K562 (cell line): Measurements from ENCODE around the gene EFCAB13. TPM values are rescaled to one million over a fixed set of nuclear protein-coding genes. Genes with fewer than 3 reads are reported as not detected.

Experiments
- ARNT ChIP-seq, 2 experiments: fragments of 450-650 bp; IDR thresholded peaks; 2 replicates each; pipeline ENCODE4 v1.6.1; 2016; ENCODE audit warnings: mild to moderate bottlenecking in 1 of 2
- CBX1 ChIP-seq: sonication (generic); IDR thresholded peaks from 2 replicates; pipeline ENCODE4 v1.6.1; 2016; ENCODE audit warnings: antibody characterized with exemption, low read depth, mild to moderate bottlenecking
- CHD4 ChIP-seq: fragments of 200-600 bp; sonication (generic); IDR thresholded peaks from 3 replicates; pipeline ENCODE4 v1.6.1; 2012; ENCODE audit warnings: low read depth, mild to moderate bottlenecking, mixed read lengths, low read length, inconsistent platforms; ENCODE audit not compliant: insufficient read depth, insufficient replicate concordance, poor library complexity, severe bottlenecking
- E2F3 ChIP-seq: fragments of 250-450 bp; sonication (Bioruptor Pico); IDR thresholded peaks from 2 replicates; pipeline ENCODE4 v1.4.0; 2020; ENCODE audit warnings: mild to moderate bottlenecking
- FOXJ2 ChIP-seq: fragments of 200-800 bp; sonication (Bioruptor generic); IDR thresholded peaks from 2 replicates; pipeline ENCODE4 v1.6.1; 2016; ENCODE audit warnings: missing genetic modification characterization, missing compliant biosample characterization
- HDAC3 ChIP-seq: fragments of 450-650 bp; IDR thresholded peaks from 2 replicates; pipeline ENCODE4 v1.6.1; 2018; ENCODE audit warnings: borderline replicate concordance, mild to moderate bottlenecking, moderate library complexity; ENCODE audit not compliant: partially characterized antibody
- ILF3 ChIP-seq: fragments of 450-650 bp; IDR thresholded peaks from 2 replicates; pipeline ENCODE4 v1.6.1; 2018; ENCODE audit warnings: antibody characterized with exemption, mild to moderate bottlenecking, moderate library complexity, borderline replicate concordance
- JUND ChIP-seq, 2 experiments: IDR thresholded peaks; 2 replicates in 1 of 2; 3 replicates in 1 of 2; pipeline ENCODE4 v1.6.1; 2011; ENCODE audit warnings: borderline replicate concordance in 2 of 2, low read depth in 2 of 2, low read length in 2 of 2, improper control_type of control experiment in 1 of 2, missing biosample characterization in 1 of 2, missing genetic modification characterization in 1 of 2, missing genetic modification reagents in 1 of 2
- NCOR1 ChIP-seq: fragments of 450-650 bp; IDR thresholded peaks from 2 replicates; pipeline ENCODE4 v1.6.1; 2016; ENCODE audit warnings: mild to moderate bottlenecking, moderate library complexity
- NFXL1 ChIP-seq: fragments of 450-650 bp; formaldehyde crosslinking; IDR thresholded peaks from 2 replicates; pipeline ENCODE4 v1.4.0; 2021; ENCODE audit warnings: mild to moderate bottlenecking
- SIX5 ChIP-seq, 2 experiments: IDR thresholded peaks; 2 replicates each; pipeline ENCODE4 v1.6.1; 2011; ENCODE audit warnings: low read length in 2 of 2, borderline replicate concordance in 1 of 2, low read depth in 1 of 2, mild to moderate bottlenecking in 1 of 2, moderate library complexity in 1 of 2; ENCODE audit not compliant: insufficient read depth in 1 of 2
- SMARCA5 ChIP-seq: fragments of 450-650 bp; IDR thresholded peaks from 2 replicates; pipeline ENCODE4 v1.6.1; 2016
- SMARCB1 ChIP-seq: IDR thresholded peaks from 2 replicates; pipeline ENCODE4 v1.6.1; 2011; ENCODE audit warnings: improper control_type of control experiment, low read depth; ENCODE audit not compliant: insufficient read length
- SOX6 ChIP-seq: fragments of 450-650 bp; IDR thresholded peaks from 2 replicates; pipeline ENCODE4 v1.6.1; 2014; ENCODE audit warnings: mild to moderate bottlenecking
- SUPT5H ChIP-seq: fragments of 450-650 bp; IDR thresholded peaks from 2 replicates; pipeline ENCODE4 v1.6.1; 2016
- TEAD2 ChIP-seq: fragments of 450-650 bp; IDR thresholded peaks from 2 replicates; pipeline ENCODE4 v1.6.1; 2016; ENCODE audit warnings: missing genetic modification characterization, control low read depth, missing compliant biosample characterization
- TFAM ChIP-seq: fragments of 250-450 bp; sonication (Bioruptor Pico); conservative IDR thresholded peaks from 2 replicates; pipeline ENCODE4 v1.5.0; 2021; ENCODE audit warnings: mild to moderate bottlenecking, moderate library complexity
- ZC3H8 ChIP-seq: fragments of 450-650 bp; IDR thresholded peaks from 2 replicates; pipeline ENCODE4 v1.6.1; 2017
- ZNF212 ChIP-seq: fragments of 450-650 bp; formaldehyde crosslinking; IDR thresholded peaks from 2 replicates; pipeline ENCODE4 v1.4.0; 2020; ENCODE audit warnings: mild to moderate bottlenecking
- ZNF436 ChIP-seq: fragments of 250-450, 450-650 bp; sonication (Bioruptor Pico); formaldehyde crosslinking; IDR thresholded peaks from 2 replicates; pipeline ENCODE4 v1.7.0; 2020; ENCODE audit warnings: mild to moderate bottlenecking
- ZSCAN29 ChIP-seq: fragments of 450-650 bp; IDR thresholded peaks from 2 replicates; pipeline ENCODE4 v1.6.1; 2017
- polyA plus RNA-seq, 8 experiments: library from polyadenylated mRNA; depleted of rRNA in 4 of 8; stranded (reverse) in 5 of 8; unstranded in 3 of 8; fragments of >200 nt; fragmentation: Nextera tagmentation in 2 of 8; fragmentation: Illumina TruSeq in 1 of 8; extraction: Ambion mirVana in 2 of 8; extraction: Trizol in 1 of 8; gene quantifications; 2 replicates each; pipeline versions ENCODE4 v1.2.1 to v1.2.3, GENCODE V29; 2011 to 2014; ENCODE audit warnings: inconsistent platforms in 1 of 8, missing spikeins in 1 of 8
- total RNA-seq, 7 experiments: library from RNA; depleted of rRNA in 6 of 7; stranded (reverse); fragments of >200 nt in 6 of 7; fragmentation: Illumina TruSeq in 2 of 7; extraction: Trizol in 2 of 7; gene quantifications; 2 replicates each; pipeline versions ENCODE4 v1.2.1 to v1.2.3, GENCODE V29; 2011 to 2021; ENCODE audit warnings: low replicate concordance in 1 of 7
- TF ChIP-seq, protein P1 (sequence below): fragments of 450-650 bp; IDR thresholded peaks from 2 replicates; pipeline ENCODE4 v1.6.1; 2016; ENCODE audit warnings: borderline replicate concordance
- TF ChIP-seq, protein P2 (sequence below), 2 experiments: IDR thresholded peaks in 1 of 2; conservative IDR thresholded peaks in 1 of 2; 2 replicates each; pipeline ENCODE4 v1.6.1; 2016; ENCODE audit warnings: low read depth in 2 of 2, mild to moderate bottlenecking in 1 of 2, missing compliant biosample characterization in 1 of 2, missing genetic modification characterization in 1 of 2, moderate library complexity in 1 of 2
- TF ChIP-seq, protein P3 (sequence below), 2 experiments: fragments of 250-450 bp in 1 of 2; fragments of 450-650 bp in 1 of 2; sonication (Bioruptor Pico) in 1 of 2; IDR thresholded peaks; 2 replicates each; pipeline versions ENCODE4 v1.6.1 to v1.8.0; 2016 to 2021; ENCODE audit warnings: mild to moderate bottlenecking in 2 of 2, moderate library complexity in 2 of 2, missing compliant biosample characterization in 1 of 2, missing genetic modification characterization in 1 of 2

EFCAB13 gene
- total and polyA plus RNA-seq, 9 of the 15 experiments (the other 6 are each of a cell fraction or from before 2014, with no cell fraction given) = 0.32 to 1.3 (median 0.95) TPM

DNA sequence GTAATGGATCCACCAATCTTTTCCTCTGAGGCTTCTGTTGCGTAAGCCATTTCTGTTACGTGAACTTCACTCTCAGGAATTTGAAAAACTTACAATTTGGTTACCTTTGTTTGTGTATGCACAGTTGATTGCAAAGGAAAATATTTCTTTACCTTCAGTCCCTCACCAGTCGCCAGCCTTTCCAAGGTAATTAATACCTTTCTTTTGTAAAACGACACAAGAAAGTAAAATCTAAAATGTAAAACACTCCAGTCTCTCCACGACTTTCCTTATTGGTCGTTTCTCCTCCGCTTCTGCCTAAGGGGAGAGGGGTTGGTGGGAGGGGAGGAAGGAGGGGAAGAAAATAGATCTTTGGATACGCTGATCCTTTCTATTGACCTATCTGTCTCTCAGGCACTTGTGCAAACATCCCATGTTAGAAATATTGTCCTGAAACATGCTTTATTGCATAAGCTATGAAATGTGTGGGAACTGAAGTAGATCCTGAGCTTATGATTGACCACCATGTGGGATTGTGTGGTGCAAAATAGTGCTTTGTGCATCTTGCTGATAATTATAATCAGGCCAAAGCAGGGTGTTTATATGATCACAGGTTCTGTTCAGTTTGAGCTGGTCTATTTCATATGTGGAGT, 32.4 kb upstream of the EFCAB13 start (continued):
- TF ChIP-seq JUND (IDR thresholded peaks at IDR 0.05; ENCODE audit: borderline replicate concordance, low read depth, low read length) (peak; percentile 49; the same call in 1 of the 2 replicates), JUND (tag; IDR thresholded peaks at IDR 0.05; ENCODE audit: borderline replicate concordance, low read depth, low read length) (no peak), SMARCA5 (no peak), E2F3 (CRISPR knock-in tag) (no peak), ZSCAN29 (no peak), ZNF212 (no peak), CHD4 (no peak), SIX5 (IDR thresholded peaks at IDR 0.05; ENCODE audit: borderline replicate concordance in 1 of 2, insufficient read depth in 1 of 2, low read depth in 1 of 2, low read length in 2 of 2) (no peak), TEAD2 (tag) (no peak), SUPT5H (no peak), ZNF436 (CRISPR knock-in tag) (no peak), HDAC3 (peak; percentile 68), NCOR1 (peak; percentile 87), CBX1 (no peak), ZC3H8 (no peak), NFXL1 (CRISPR knock-in tag) (no peak), TFAM (CRISPR knock-in tag) (no peak), ILF3 (no peak), ARNT (IDR thresholded peaks at IDR 0.05) (peak in 1 of 2 experiments; percentile 28; a peak in 1 of 4 replicates), SOX6 (peak; percentile 72; the same call in 1 of the 2 replicates), FOXJ2 (tag) (no peak), SMARCB1 (no peak)
- TF ChIP-seq, protein P1, sequence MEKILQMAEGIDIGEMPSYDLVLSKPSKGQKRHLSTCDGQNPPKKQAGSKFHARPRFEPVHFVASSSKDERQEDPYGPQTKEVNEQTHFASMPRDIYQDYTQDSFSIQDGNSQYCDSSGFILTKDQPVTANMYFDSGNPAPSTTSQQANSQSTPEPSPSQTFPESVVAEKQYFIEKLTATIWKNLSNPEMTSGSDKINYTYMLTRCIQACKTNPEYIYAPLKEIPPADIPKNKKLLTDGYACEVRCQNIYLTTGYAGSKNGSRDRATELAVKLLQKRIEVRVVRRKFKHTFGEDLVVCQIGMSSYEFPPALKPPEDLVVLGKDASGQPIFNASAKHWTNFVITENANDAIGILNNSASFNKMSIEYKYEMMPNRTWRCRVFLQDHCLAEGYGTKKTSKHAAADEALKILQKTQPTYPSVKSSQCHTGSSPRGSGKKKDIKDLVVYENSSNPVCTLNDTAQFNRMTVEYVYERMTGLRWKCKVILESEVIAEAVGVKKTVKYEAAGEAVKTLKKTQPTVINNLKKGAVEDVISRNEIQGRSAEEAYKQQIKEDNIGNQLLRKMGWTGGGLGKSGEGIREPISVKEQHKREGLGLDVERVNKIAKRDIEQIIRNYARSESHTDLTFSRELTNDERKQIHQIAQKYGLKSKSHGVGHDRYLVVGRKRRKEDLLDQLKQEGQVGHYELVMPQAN = no peak
- TF ChIP-seq, protein P2, sequence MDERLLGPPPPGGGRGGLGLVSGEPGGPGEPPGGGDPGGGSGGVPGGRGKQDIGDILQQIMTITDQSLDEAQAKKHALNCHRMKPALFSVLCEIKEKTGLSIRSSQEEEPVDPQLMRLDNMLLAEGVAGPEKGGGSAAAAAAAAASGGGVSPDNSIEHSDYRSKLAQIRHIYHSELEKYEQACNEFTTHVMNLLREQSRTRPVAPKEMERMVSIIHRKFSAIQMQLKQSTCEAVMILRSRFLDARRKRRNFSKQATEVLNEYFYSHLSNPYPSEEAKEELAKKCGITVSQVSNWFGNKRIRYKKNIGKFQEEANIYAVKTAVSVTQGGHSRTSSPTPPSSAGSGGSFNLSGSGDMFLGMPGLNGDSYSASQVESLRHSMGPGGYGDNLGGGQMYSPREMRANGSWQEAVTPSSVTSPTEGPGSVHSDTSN (CRISPR knock-in tag; IDR thresholded peaks at IDR 0.05; ENCODE audit: low read depth) = no peak
- TF ChIP-seq, protein P2 (tag; conservative IDR thresholded peaks at IDR 0.05; ENCODE audit: low read depth) = 0 out of 2 replicates have a peak, but pooled peaks have one; percentile 18
- TF ChIP-seq, protein P3, sequence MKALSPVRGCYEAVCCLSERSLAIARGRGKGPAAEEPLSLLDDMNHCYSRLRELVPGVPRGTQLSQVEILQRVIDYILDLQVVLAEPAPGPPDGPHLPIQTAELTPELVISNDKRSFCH (CRISPR knock-in tag; IDR thresholded peaks at IDR 0.05) = no peak
- TF ChIP-seq, protein P3 (tag; IDR thresholded peaks at IDR 0.05) = no peak
